Uterine smooth muscle cell (primary cell): ENCODE measurements around the gene RNF112. TPM values are rescaled to one million over a fixed set of nuclear protein-coding genes. Genes with fewer than 3 reads are reported as not detected.

Source experiments
- total RNA-seq: library from RNA; depleted of rRNA; stranded (reverse); fragments of >200 nt; gene quantifications from 2 replicates; pipeline ENCODE4 v1.2.3, GENCODE V29; 2014

The RNF112 gene
- 1.5 and 2.1 TPM in 2 replicates for total RNA-seq

GRCh38 chr17:19410875-19411620, at the start of gene RNF112:
TSS of gene RNF112 (plus strand) at chr17:19411232. CDS start at chr17:19411409, 177 bp downstream.

GRCh38 chr17:19362277-19363113, 48.5 kb upstream of the RNF112 start, which contains the start of gene B9D1:
TSS of gene B9D1 (minus strand) at chr17:19362723. CDS start at chr17:19362569, 154 bp downstream.

GRCh38 chr17:19378416-19379360, 32.3 kb upstream of the RNF112 start, which contains the start of gene MAPK7:
TSS of gene MAPK7 (plus strand) at chr17:19378498. CDS start at chr17:19378901, 403 bp downstream.

GRCh38 chr17:19386974-19387920, 23.8 kb upstream of the RNF112 start, which contains the start of gene MFAP4:
TSS of gene MFAP4 (minus strand) at chr17:19387190. CDS start at chr17:19387155, 35 bp downstream.

Other genes starting within 250 kb of the RNF112 start
- gene EPN2, start 173.9 kb upstream of the RNF112 start, total RNA-seq, result 29.2 and 34.2 TPM in 2 replicates
- 32.5 and 41.1 TPM in 2 replicates for gene B9D1, start 48.5 kb upstream of the RNF112 start, total RNA-seq
- 17.5 and 21.4 TPM in 2 replicates for gene MAPK7, start 32.7 kb upstream of the RNF112 start, total RNA-seq
- 4.8 and 21.7 TPM in 2 replicates for gene MFAP4, start 24.0 kb upstream of the RNF112 start, total RNA-seq
- gene SLC47A1, start 122.6 kb downstream of the RNF112 start, total RNA-seq, result 0.55 and 1.5 TPM in 2 replicates
- gene ALDH3A2, start 237.5 kb downstream of the RNF112 start, total RNA-seq, result 25.2 and 25.3 TPM in 2 replicates